Superior temporal gyrus (tissue), 1 donor: ENCODE data around the gene IL13RA2.

Experiments used
- DNase-seq: peaks from one replicate; pipeline ENCODE4 v3.0.0-alpha.2; 2016; ENCODE audit errors: extremely low spot score

Gene IL13RA2

GRCh38 chrX:115017455-115017854 lies at the start of gene IL13RA2:
IL13RA2 (minus strand) TSS chrX:115017616; CDS start chrX:115017269, 347 bp downstream.
- peak; percentile 6 for DNase-seq

GRCh38 chrX:115065304-115065703 lies 47.9 kb upstream of the IL13RA2 start:
- no peak for DNase-seq

GRCh38 chrX:115060013-115060412 lies 42.6 kb upstream of the IL13RA2 start:
- no peak for DNase-seq

- no peak for DNase-seq
Observed at GRCh38 chrX:115058276-115058675, 40.9 kb upstream of the IL13RA2 start.

GRCh38 chrX:115054876-115055275 lies 37.5 kb upstream of the IL13RA2 start:
- DNase-seq, result no peak

GRCh38 chrX:115053223-115053622 lies 35.8 kb upstream of the IL13RA2 start:
- DNase-seq, result no peak

- no peak for DNase-seq
Observed at GRCh38 chrX:115047715-115048114, 30.3 kb upstream of the IL13RA2 start.

GRCh38 chrX:115047181-115047580 lies 29.8 kb upstream of the IL13RA2 start:
- no peak for DNase-seq

- no peak for DNase-seq
Observed at GRCh38 chrX:115040417-115040816, 23.0 kb upstream of the IL13RA2 start.

- DNase-seq, result no peak
Observed at GRCh38 chrX:115038406-115038805, 21.0 kb upstream of the IL13RA2 start.

GRCh38 chrX:115036029-115036428 lies 18.6 kb upstream of the IL13RA2 start:
- no peak for DNase-seq

- no peak for DNase-seq
Observed at GRCh38 chrX:115031989-115032388, 14.6 kb upstream of the IL13RA2 start.

- DNase-seq, result no peak
Observed at GRCh38 chrX:115030625-115031024, 13.2 kb upstream of the IL13RA2 start.

- no peak for DNase-seq
Observed at GRCh38 chrX:115029869-115030570, 12.6 kb upstream of the IL13RA2 start.

GRCh38 chrX:115029440-115029839 lies 12.0 kb upstream of the IL13RA2 start:
- DNase-seq, result no peak

- no peak for DNase-seq
Observed at GRCh38 chrX:115023811-115024210, 6.4 kb upstream of the IL13RA2 start.

GRCh38 chrX:115023139-115023538 lies 5.7 kb upstream of the IL13RA2 start:
- DNase-seq, result no peak

- DNase-seq, result no peak
Observed at GRCh38 chrX:115021121-115021520, 3.7 kb upstream of the IL13RA2 start.

GRCh38 chrX:115018944-115019343 lies 1.5 kb upstream of the IL13RA2 start:
- no peak for DNase-seq

- no peak for DNase-seq
Observed at GRCh38 chrX:115018040-115018647, 728 bp upstream of the IL13RA2 start.

- no peak for DNase-seq
Observed at GRCh38 chrX:115013705-115014104, 3.7 kb downstream of the IL13RA2 start.

- DNase-seq, result no peak
Observed at GRCh38 chrX:115011428-115011827, 6.0 kb downstream of the IL13RA2 start.

- no peak for DNase-seq
Observed at GRCh38 chrX:114999906-115000305, 17.5 kb downstream of the IL13RA2 start.

- DNase-seq, result no peak
Observed at GRCh38 chrX:114997779-114998178, 19.6 kb downstream of the IL13RA2 start.
